Hepatocyte (in vitro differentiated cells): ENCODE data around the gene STK24.

Source experiments
- EZH2 ChIP-seq: fragments of 200-600 bp; sonication (generic); IDR thresholded peaks from 2 replicates; pipeline ENCODE4 v1.6.1; 2016; ENCODE audit warnings: antibody characterized with exemption, mild to moderate bottlenecking, borderline replicate concordance
- TF ChIP-seq, protein P1 (sequence below): fragments of 200-600 bp; sonication (generic); IDR thresholded peaks from 2 replicates; pipeline ENCODE4 v1.5.1; 2016; ENCODE audit warnings: antibody characterized with exemption, mild to moderate bottlenecking; ENCODE audit not compliant: poor library complexity

DNA sequence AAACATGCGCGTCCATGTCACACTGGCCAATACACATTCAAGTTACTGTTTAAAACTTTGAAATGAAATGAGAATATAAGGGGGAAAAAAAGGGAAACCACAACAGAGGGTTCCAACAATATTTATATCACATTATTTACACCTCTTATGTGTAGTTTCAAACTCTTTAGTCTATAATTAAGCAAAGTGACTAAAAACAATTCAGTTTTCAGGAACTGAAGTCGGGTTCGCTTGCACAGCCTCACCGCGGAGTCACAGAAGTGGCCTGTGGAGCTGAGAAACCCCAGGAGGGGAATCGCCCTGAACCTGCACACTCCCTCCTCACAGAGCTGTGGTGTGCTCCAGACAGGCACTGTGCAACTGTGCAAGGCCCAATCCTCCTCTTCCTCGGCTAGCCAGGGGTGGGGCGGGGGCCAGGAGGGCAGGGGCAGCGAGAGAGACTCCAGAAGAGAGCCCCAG lies 75.9 kb downstream of the STK24 start:
- TF ChIP-seq, protein P1, sequence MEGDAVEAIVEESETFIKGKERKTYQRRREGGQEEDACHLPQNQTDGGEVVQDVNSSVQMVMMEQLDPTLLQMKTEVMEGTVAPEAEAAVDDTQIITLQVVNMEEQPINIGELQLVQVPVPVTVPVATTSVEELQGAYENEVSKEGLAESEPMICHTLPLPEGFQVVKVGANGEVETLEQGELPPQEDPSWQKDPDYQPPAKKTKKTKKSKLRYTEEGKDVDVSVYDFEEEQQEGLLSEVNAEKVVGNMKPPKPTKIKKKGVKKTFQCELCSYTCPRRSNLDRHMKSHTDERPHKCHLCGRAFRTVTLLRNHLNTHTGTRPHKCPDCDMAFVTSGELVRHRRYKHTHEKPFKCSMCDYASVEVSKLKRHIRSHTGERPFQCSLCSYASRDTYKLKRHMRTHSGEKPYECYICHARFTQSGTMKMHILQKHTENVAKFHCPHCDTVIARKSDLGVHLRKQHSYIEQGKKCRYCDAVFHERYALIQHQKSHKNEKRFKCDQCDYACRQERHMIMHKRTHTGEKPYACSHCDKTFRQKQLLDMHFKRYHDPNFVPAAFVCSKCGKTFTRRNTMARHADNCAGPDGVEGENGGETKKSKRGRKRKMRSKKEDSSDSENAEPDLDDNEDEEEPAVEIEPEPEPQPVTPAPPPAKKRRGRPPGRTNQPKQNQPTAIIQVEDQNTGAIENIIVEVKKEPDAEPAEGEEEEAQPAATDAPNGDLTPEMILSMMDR = no peak
- TF ChIP-seq EZH2 = no peak
